H9 (cell line): ENCODE measurements around the gene CAMKV. TPM values are rescaled to one million over a fixed set of nuclear protein-coding genes. Genes with fewer than 3 reads are reported as not detected.

ENCODE experiments used
- DNase-seq: peaks from one replicate; pipeline ENCODE4 v3.0.0-alpha.2; 2017
- H2AFZ ChIP-seq: one replicate; pipeline ENCODE4 v1.6.1; 2013; ENCODE audit warnings: mild to moderate bottlenecking, low read length, control low read depth, moderate library complexity
- H2AK5ac ChIP-seq: 2 replicates; pipeline ENCODE4 v1.6.1; 2013; ENCODE audit warnings: low read length, control low read depth, mixed read lengths; ENCODE audit not compliant: insufficient read length
- H2BK120ac ChIP-seq: one replicate; pipeline ENCODE4 v1.6.1; 2013; ENCODE audit warnings: low read depth, mild to moderate bottlenecking, low read length, control low read depth, inconsistent platforms; ENCODE audit not compliant: poor library complexity, severe bottlenecking
- H2BK12ac ChIP-seq: 2 replicates; pipeline ENCODE4 v1.6.1; 2013; ENCODE audit warnings: low read length, control low read depth, mixed read lengths, low read depth; ENCODE audit not compliant: insufficient read length
- H2BK15ac ChIP-seq: 2 replicates; pipeline ENCODE4 v1.6.1; 2013; ENCODE audit warnings: low read depth, low read length, control low read depth
- H2BK20ac ChIP-seq: one replicate; pipeline ENCODE4 v1.6.1; 2013; ENCODE audit warnings: low read depth, mild to moderate bottlenecking, low read length, control low read depth, inconsistent platforms; ENCODE audit not compliant: poor library complexity, severe bottlenecking
- H2BK5ac ChIP-seq: 2 replicates; pipeline ENCODE4 v1.6.1; 2013; ENCODE audit warnings: low read length, control low read depth, mixed read lengths; ENCODE audit not compliant: insufficient read length
- H3K14ac ChIP-seq: 2 replicates; pipeline ENCODE4 v1.6.1; 2013; ENCODE audit warnings: low read length, control low read depth; ENCODE audit not compliant: insufficient read depth
- H3K18ac ChIP-seq: 2 replicates; pipeline ENCODE4 v1.6.1; 2013; ENCODE audit warnings: low read depth, mild to moderate bottlenecking, mixed read lengths, low read length, control low read depth; ENCODE audit not compliant: insufficient read length
- H3K23ac ChIP-seq: 2 replicates; pipeline ENCODE4 v1.6.1; 2013; ENCODE audit warnings: low read length, control low read depth, mixed read lengths, low read depth; ENCODE audit not compliant: insufficient read length
- H3K23me2 ChIP-seq: 2 replicates; pipeline ENCODE4 v1.6.1; 2013; ENCODE audit warnings: low read depth, mild to moderate bottlenecking, mixed read lengths, low read length, control low read depth; ENCODE audit not compliant: insufficient read length, poor library complexity, severe bottlenecking
- H3K27ac ChIP-seq: 2 replicates; pipeline ENCODE4 v1.5.1; 2013; ENCODE audit warnings: low read length, control low read depth, mixed read lengths, low read depth; ENCODE audit not compliant: insufficient read length
- H3K27me3 ChIP-seq: 2 replicates; pipeline ENCODE4 v1.6.1; 2013; ENCODE audit warnings: low read length, control low read depth, inconsistent platforms; ENCODE audit not compliant: insufficient read depth
- H3K4ac ChIP-seq: 2 replicates; pipeline ENCODE4 v1.6.1; 2013; ENCODE audit warnings: low read depth, mild to moderate bottlenecking, control low read depth, inconsistent platforms, low read length, moderate library complexity
- H3K4me1 ChIP-seq: 2 replicates; pipeline ENCODE4 v1.6.1; 2013; ENCODE audit warnings: low read length, control low read depth, inconsistent platforms; ENCODE audit not compliant: insufficient read depth
- H3K4me2 ChIP-seq: 2 replicates; pipeline ENCODE4 v1.6.1; 2013; ENCODE audit warnings: low read length, control low read depth, mixed read lengths; ENCODE audit not compliant: insufficient read length, insufficient read depth
- H3K56ac ChIP-seq: 2 replicates; pipeline ENCODE4 v1.6.1; 2013; ENCODE audit warnings: low read depth, mild to moderate bottlenecking, mixed read lengths, low read length, control low read depth; ENCODE audit not compliant: insufficient read length
- H3K79me1 ChIP-seq: 2 replicates; pipeline ENCODE4 v1.6.1; 2013; ENCODE audit warnings: low read depth, mild to moderate bottlenecking, moderate library complexity, low read length, control low read depth, inconsistent platforms; ENCODE audit not compliant: insufficient read depth, poor library complexity, severe bottlenecking
- H3K79me2 ChIP-seq: 2 replicates; pipeline ENCODE4 v1.6.1; 2013; ENCODE audit warnings: low read length, control low read depth, inconsistent platforms; ENCODE audit not compliant: insufficient read depth
- H3K9ac ChIP-seq: 2 replicates; pipeline ENCODE4 v1.6.1; 2013; ENCODE audit warnings: low read length, control low read depth, mixed read lengths; ENCODE audit not compliant: insufficient read length; ENCODE audit errors: extremely low read depth
- H3K9me3 ChIP-seq: one replicate; pipeline ENCODE4 v1.6.1; 2013; ENCODE audit warnings: low read depth, low read length, inconsistent platforms; ENCODE audit not compliant: control insufficient read depth
- H3T11ph ChIP-seq: one replicate; pipeline ENCODE4 v1.6.1; 2013; ENCODE audit warnings: mild to moderate bottlenecking, low read length, control low read depth, inconsistent platforms
- H4K20me1 ChIP-seq: one replicate; pipeline ENCODE4 v1.6.1; 2013; ENCODE audit not compliant: control insufficient read depth, insufficient read length, insufficient read depth
- H4K5ac ChIP-seq: 2 replicates; pipeline ENCODE4 v1.6.1; 2013; ENCODE audit warnings: low read depth, mild to moderate bottlenecking, mixed read lengths, low read length, control low read depth; ENCODE audit not compliant: insufficient read length
- H4K8ac ChIP-seq: replicated peaks from 2 replicates; pipeline ENCODE4 v1.6.1; 2013; ENCODE audit warnings: low read length, control low read depth, mixed read lengths, low read depth; ENCODE audit not compliant: insufficient read length
- H4K91ac ChIP-seq: 2 replicates; pipeline ENCODE4 v1.6.1; 2013; ENCODE audit warnings: low read depth, mild to moderate bottlenecking, moderate library complexity, mixed read lengths, low read length, control low read depth; ENCODE audit not compliant: insufficient read length
- H3K27ac Mint-ChIP-seq, 3 experiments: 2 replicates in 2 of 3; 3 replicates in 1 of 3; pipeline ENCODE4 v1.8.0; 2020 to 2021; ENCODE audit warnings: mixed read lengths in 3 of 3, mild to moderate bottlenecking in 1 of 3, moderate library complexity in 1 of 3
- H3K27me3 Mint-ChIP-seq: 2 replicates; pipeline ENCODE4 v1.8.0; 2021; ENCODE audit warnings: low read depth, mild to moderate bottlenecking, moderate library complexity, mixed read lengths
- H3K36me3 Mint-ChIP-seq, 3 experiments: 2 replicates in 2 of 3; 3 replicates in 1 of 3; pipeline ENCODE4 v1.8.0; 2020 to 2021; ENCODE audit warnings: low read depth in 3 of 3, mixed read lengths in 3 of 3; ENCODE audit not compliant: insufficient read depth in 1 of 3
- H3K4me1 Mint-ChIP-seq, 2 experiments: 2 replicates each; pipeline ENCODE4 v1.8.0; 2020; ENCODE audit warnings: mixed read lengths in 2 of 2
- H3K4me3 Mint-ChIP-seq, 2 experiments: 2 replicates in 1 of 2; 3 replicates in 1 of 2; pipeline ENCODE4 v1.8.0; 2020 to 2021; ENCODE audit warnings: mild to moderate bottlenecking in 2 of 2, mixed read lengths in 2 of 2, moderate library complexity in 1 of 2
- H3K9me3 Mint-ChIP-seq, 2 experiments: 2 replicates in 1 of 2; 3 replicates in 1 of 2; pipeline ENCODE4 v1.8.0; 2020; ENCODE audit warnings: mild to moderate bottlenecking in 2 of 2, mixed read lengths in 2 of 2, moderate library complexity in 1 of 2
- WGBS: extraction: QIAGEN DNeasy Blood & Tissue Kit; methylation state at CpG from one replicate; pipeline ENCODE4 v1.1.7; 2013; ENCODE audit warnings: missing lambda C conversion rate, low lambda C conversion rate, mixed read lengths; ENCODE audit not compliant: insufficient read length; ENCODE audit errors: extremely low coverage; 5-methylcytosine and 5-hydroxymethylcytosine counted together
- total RNA-seq: library from RNA; stranded (reverse); gene quantifications from 2 replicates; pipeline ENCODE4 v1.2.1, GENCODE V29; 2021
- TF ChIP-seq, protein P1 (sequence below): fragments of 200-600 bp; sonication (generic); conservative IDR thresholded peaks from 3 replicates; pipeline ENCODE4 v1.8.0; 2021; ENCODE audit warnings: antibody characterized with exemption, mild to moderate bottlenecking

CAMKV gene
- total RNA-seq, 1 experiment from 2014 or later, result 54.2 TPM

DNA sequence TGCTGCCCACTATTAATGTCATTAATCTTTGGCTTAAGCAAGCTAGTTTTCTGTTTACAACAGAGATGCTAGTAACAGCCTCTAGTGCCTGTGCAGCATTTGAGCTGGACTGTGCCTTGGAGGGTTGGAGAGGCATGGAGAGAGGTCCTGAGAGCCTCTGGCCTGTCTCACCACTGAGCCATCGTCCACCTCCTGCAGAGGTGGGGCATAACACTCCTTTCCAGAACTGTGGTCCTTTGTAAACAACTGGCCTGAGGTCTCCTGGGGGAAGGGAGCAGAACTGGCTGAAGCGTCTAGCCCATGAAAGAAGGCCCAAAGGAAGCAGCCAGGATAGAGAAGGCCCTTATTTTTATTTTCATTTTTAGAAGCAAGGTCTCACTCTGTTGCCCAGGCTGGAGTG is 10.0 kb upstream of the CAMKV start:
- no peak overlapping the region for H3K56ac ChIP-seq
- no peak overlapping the region for H4K5ac ChIP-seq
- H3K14ac ChIP-seq, result no peak overlapping the region
- no peak overlapping the region for H2BK15ac ChIP-seq
- H4K91ac ChIP-seq, result no peak overlapping the region
- no peak overlapping the region for H2BK20ac ChIP-seq
- peaks cover 9% of the 10 kb centered on the region; the same call in 1 of the 2 replicates for H3K4me1 ChIP-seq
- Mint-ChIP-seq H3K27ac (peak overlapping the region in 2 of 3 experiments; percentile 44 to 83; a peak in 2 of 7 replicates), H3K4me1 (peaks cover 29 to 34% of the 10 kb centered on the region in 2 experiments), H3K4me3 (0 out of 5 replicates have a peak overlapping the region, but pooled peaks of 1 of the 2 experiments have one; percentile 40), H3K9me3 (no peaks in the 10 kb centered on the region), H3K27me3 (peaks cover 9% of the 10 kb centered on the region), H3K36me3 (no peaks in the 10 kb centered on the region)
- no peaks in the 10 kb centered on the region for H3K9me3 ChIP-seq
- H2BK5ac ChIP-seq, result no peak overlapping the region
- H2BK120ac ChIP-seq, result no peak overlapping the region
- H2AK5ac ChIP-seq, result no peak overlapping the region
- H3T11ph ChIP-seq, result no peak overlapping the region
- TF ChIP-seq, protein P1, sequence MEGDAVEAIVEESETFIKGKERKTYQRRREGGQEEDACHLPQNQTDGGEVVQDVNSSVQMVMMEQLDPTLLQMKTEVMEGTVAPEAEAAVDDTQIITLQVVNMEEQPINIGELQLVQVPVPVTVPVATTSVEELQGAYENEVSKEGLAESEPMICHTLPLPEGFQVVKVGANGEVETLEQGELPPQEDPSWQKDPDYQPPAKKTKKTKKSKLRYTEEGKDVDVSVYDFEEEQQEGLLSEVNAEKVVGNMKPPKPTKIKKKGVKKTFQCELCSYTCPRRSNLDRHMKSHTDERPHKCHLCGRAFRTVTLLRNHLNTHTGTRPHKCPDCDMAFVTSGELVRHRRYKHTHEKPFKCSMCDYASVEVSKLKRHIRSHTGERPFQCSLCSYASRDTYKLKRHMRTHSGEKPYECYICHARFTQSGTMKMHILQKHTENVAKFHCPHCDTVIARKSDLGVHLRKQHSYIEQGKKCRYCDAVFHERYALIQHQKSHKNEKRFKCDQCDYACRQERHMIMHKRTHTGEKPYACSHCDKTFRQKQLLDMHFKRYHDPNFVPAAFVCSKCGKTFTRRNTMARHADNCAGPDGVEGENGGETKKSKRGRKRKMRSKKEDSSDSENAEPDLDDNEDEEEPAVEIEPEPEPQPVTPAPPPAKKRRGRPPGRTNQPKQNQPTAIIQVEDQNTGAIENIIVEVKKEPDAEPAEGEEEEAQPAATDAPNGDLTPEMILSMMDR, result no peak
- H3K27ac ChIP-seq, result no peak overlapping the region
- H3K79me1 ChIP-seq, result no peaks in the 10 kb centered on the region
- no peaks in the 10 kb centered on the region for H3K79me2 ChIP-seq
- H3K9ac ChIP-seq, result no peak overlapping the region
- H2BK12ac ChIP-seq, result no peak overlapping the region
- no peaks in the 10 kb centered on the region for H4K20me1 ChIP-seq
- DNase-seq, result no peak
- no CpG with 5 or more reads among the region's 2 CpGs for WGBS
- H3K23me2 ChIP-seq, result no peaks in the 10 kb centered on the region
- H3K18ac ChIP-seq, result no peak overlapping the region
- H3K4me2 ChIP-seq, result no peak overlapping the region
- H3K27me3 ChIP-seq, result no peaks in the 10 kb centered on the region
- H2AFZ ChIP-seq, result no peak overlapping the region
- H4K8ac ChIP-seq, result no peak overlapping the region
- H3K23ac ChIP-seq, result no peak overlapping the region
- H3K4ac ChIP-seq, result no peak overlapping the region
